WERI-Rb-1 (cell line): ENCODE results near the gene GRID1.
A peak's percentile ranks its signal among the peaks of the same experiment; 100 is the strongest.

Experiments used
- DNase-seq: peaks from one replicate; pipeline ENCODE4 v3.0.0-alpha.2; 2020
- H3K27ac ChIP-seq: fragments of 250-450 bp; sonication (Bioruptor Pico); 2 replicates; pipeline ENCODE4 v1.5.1; 2020; ENCODE audit warnings: mild to moderate bottlenecking, moderate library complexity
- H3K27me3 ChIP-seq: fragments of 250-450 bp; sonication (Bioruptor Pico); 2 replicates; pipeline ENCODE4 v1.5.1; 2021; ENCODE audit warnings: mild to moderate bottlenecking, low read depth, moderate library complexity; ENCODE audit not compliant: insufficient read depth, severe bottlenecking
- H3K36me3 ChIP-seq: fragments of 250-450 bp; sonication (Bioruptor Pico); 2 replicates; pipeline ENCODE4 v1.5.1; 2020; ENCODE audit warnings: mild to moderate bottlenecking, moderate library complexity
- H3K4me3 ChIP-seq: 2 replicates; pipeline ENCODE4 v1.5.1; 2011; ENCODE audit warnings: low read depth, mild to moderate bottlenecking, control low read depth, low read length
- H3K9me3 ChIP-seq: fragments of 250-450 bp; sonication (Bioruptor Pico); 2 replicates; pipeline ENCODE4 v1.5.1; 2021; ENCODE audit warnings: mild to moderate bottlenecking, moderate library complexity; ENCODE audit not compliant: severe bottlenecking
- CTCF ChIP-seq: IDR thresholded peaks from 2 replicates; pipeline ENCODE4 v1.5.1; 2011; ENCODE audit warnings: low read depth, mild to moderate bottlenecking, control low read depth, inconsistent platforms, low read length

GRID1 gene

GRCh38 chr10:86365346-86366032 is 1.1 kb downstream of the GRID1 start:
- H3K27me3 ChIP-seq: peaks cover 92% of the 10 kb centered on the region
- no peaks in the 10 kb centered on the region for H3K9me3 ChIP-seq
- no peaks in the 10 kb centered on the region for H3K36me3 ChIP-seq
- H3K4me3 ChIP-seq: peak overlapping the region; percentile 17
- no peak overlapping the region for H3K27ac ChIP-seq
- peak; percentile 25 for DNase-seq
- no peak for TF ChIP-seq CTCF

- H3K9me3 ChIP-seq: no peaks in the 10 kb centered on the region
- peak overlapping the region; percentile 17 for H3K4me3 ChIP-seq
- peak; percentile 24 for DNase-seq
- H3K36me3 ChIP-seq: no peaks in the 10 kb centered on the region
- H3K27me3 ChIP-seq: peaks cover 85% of the 10 kb centered on the region
- TF ChIP-seq CTCF: no peak
- no peak overlapping the region for H3K27ac ChIP-seq
Measured at GRCh38 chr10:86364491-86365345, 1.9 kb downstream of the GRID1 start.

GRCh38 chr10:86363833-86364490 is 2.6 kb downstream of the GRID1 start:
- H3K4me3 ChIP-seq: peak overlapping the region; percentile 30; the same call in 1 of the 2 replicates
- peaks cover 82% of the 10 kb centered on the region for H3K27me3 ChIP-seq
- H3K27ac ChIP-seq: no peak overlapping the region
- H3K9me3 ChIP-seq: no peaks in the 10 kb centered on the region
- H3K36me3 ChIP-seq: no peaks in the 10 kb centered on the region
- peak; percentile 42 for DNase-seq
- TF ChIP-seq CTCF: 0 out of 2 replicates have a peak, but pooled peaks have one; percentile 12

- H3K27ac ChIP-seq: no peak overlapping the region
- no peaks in the 10 kb centered on the region for H3K36me3 ChIP-seq
- TF ChIP-seq CTCF: peak; percentile 84
- H3K9me3 ChIP-seq: no peaks in the 10 kb centered on the region
- DNase-seq: peak; percentile 65
- peaks cover 75% of the 10 kb centered on the region for H3K27me3 ChIP-seq
- peak overlapping the region; percentile 30 for H3K4me3 ChIP-seq
Measured at GRCh38 chr10:86363184-86363832, 3.3 kb downstream of the GRID1 start.

- H3K36me3 ChIP-seq: no peaks in the 10 kb centered on the region
- H3K9me3 ChIP-seq: no peaks in the 10 kb centered on the region
- H3K27ac ChIP-seq: no peak overlapping the region
- H3K4me3 ChIP-seq: peak overlapping the region; percentile 30
- TF ChIP-seq CTCF: no peak
- peaks cover 69% of the 10 kb centered on the region for H3K27me3 ChIP-seq
- no peak for DNase-seq
Measured at GRCh38 chr10:86362586-86363183, 3.9 kb downstream of the GRID1 start.
